ENCODE measurements around the gene REEP5. TPM values are rescaled to one million over a fixed set of nuclear protein-coding genes. Genes with fewer than 3 reads are reported as not detected.

REEP5 gene
- total and polyA plus RNA-seq, 9 of the 15 experiments (the other 6 are each of a cell fraction or from before 2014, with no cell fraction given) = 14.7 to 102 (median 36.0) TPM

- TF ChIP-seq ETS2 (tag; IDR thresholded peaks at IDR 0.05; ENCODE audit: borderline replicate concordance, poor library complexity, severe bottlenecking) (no peak), PTRF (tag; IDR thresholded peaks at IDR 0.05) (no peak), ZNF212 (CRISPR knock-in tag; IDR thresholded peaks at IDR 0.05) (no peak), ZNF644 (tag; IDR thresholded peaks at IDR 0.05; ENCODE audit: low read depth) (no peak), ARHGAP35 (IDR thresholded peaks at IDR 0.05; ENCODE audit: partially characterized antibody) (peak; percentile 83), ZBTB40 (IDR thresholded peaks at IDR 0.05) (no peak), ZBTB40 (CRISPR knock-in tag; IDR thresholded peaks at IDR 0.05) (no peak), NR0B1 (IDR thresholded peaks at IDR 0.05; ENCODE audit: partially characterized antibody) (no peak), TARDBP (IDR thresholded peaks at IDR 0.05) (no peak), FOS (IDR thresholded peaks at IDR 0.05; ENCODE audit: extremely low read depth, insufficient read length) (no peak), ZBTB5 (IDR thresholded peaks at IDR 0.05) (no peak), KLF16 (IDR thresholded peaks at IDR 0.05) (0 out of 2 replicates have a peak, but pooled peaks have one; percentile 12), HSF4 (CRISPR knock-in tag; IDR thresholded peaks at IDR 0.05; ENCODE audit: borderline replicate concordance) (no peak), FOXA3 (CRISPR knock-in tag; conservative IDR thresholded peaks at IDR 0.05 in 1 of 2, IDR thresholded peaks at IDR 0.05 in 1 of 2) (peak in 1 of 2 experiments; percentile 32; a peak in 1 of 4 replicates)
These were observed 9.4 kb upstream of the REEP5 start (continued) for GRCh38 chr5:112931473-112931872.
